Small intestine (tissue), 7 donors: ENCODE measurements around the gene HMGA1. TPM values are rescaled to one million over a fixed set of nuclear protein-coding genes. Genes with fewer than 3 reads are reported as not detected.
A peak's percentile ranks its signal among the peaks of the same experiment; 100 is the strongest.

Source experiments
- DNase-seq, 2 donors: peaks; one replicate each; pipeline versions ENCODE4 v3.0.0 to v3.0.0-alpha.2; 2013
- FAIRE-seq: peaks from 2 replicates; lab custom pipeline; 2012; peaks lifted over from hg19 to GRCh38; lab: Jason Lieb, UNC
- H3K27ac ChIP-seq, 3 donors: one replicate each; pipeline ENCODE4 v1.5.1; 2013; ENCODE audit warnings: low read length in 2 of 3, mild to moderate bottlenecking in 2 of 3, control low read depth in 1 of 3, inconsistent platforms in 1 of 3, low read depth in 1 of 3, moderate library complexity in 1 of 3
- H3K27me3 ChIP-seq, 3 donors: one replicate each; pipeline ENCODE4 v1.6.1; 2013; ENCODE audit warnings: low read length in 3 of 3, inconsistent platforms in 1 of 3; ENCODE audit not compliant: control insufficient read depth in 3 of 3, insufficient read depth in 3 of 3
- H3K36me3 ChIP-seq, 3 donors: one replicate each; pipeline ENCODE4 v1.6.1; 2013; ENCODE audit warnings: low read length in 3 of 3, inconsistent platforms in 1 of 3, low read depth in 1 of 3, mild to moderate bottlenecking in 1 of 3, moderate library complexity in 1 of 3; ENCODE audit not compliant: control insufficient read depth in 3 of 3, insufficient read depth in 2 of 3
- H3K4me1 ChIP-seq, 3 donors: one replicate each; pipeline ENCODE4 v1.6.1; 2013; ENCODE audit warnings: low read length in 2 of 3, inconsistent platforms in 1 of 3, low read depth in 1 of 3, mild to moderate bottlenecking in 1 of 3, moderate library complexity in 1 of 3; ENCODE audit not compliant: control insufficient read depth in 3 of 3, insufficient read depth in 2 of 3
- H3K4me3 ChIP-seq, 3 donors: one replicate each; pipeline ENCODE4 v1.5.1; 2013; ENCODE audit warnings: low read length in 3 of 3, control low read depth in 1 of 3, inconsistent platforms in 1 of 3, low read depth in 1 of 3, mild to moderate bottlenecking in 1 of 3, moderate library complexity in 1 of 3
- H3K9me3 ChIP-seq, 2 donors: one replicate each; pipeline ENCODE4 v1.6.1; 2013; ENCODE audit warnings: low read depth in 1 of 2, low read length in 1 of 2; ENCODE audit not compliant: control insufficient read depth in 2 of 2, insufficient read depth in 1 of 2
- WGBS, 3 donors: extraction: QIAGEN DNeasy Blood & Tissue Kit; methylation state at CpG; one replicate each; pipeline ENCODE4 v1.1.7; 2013; 5-methylcytosine and 5-hydroxymethylcytosine counted together
- polyA plus RNA-seq, 4 donors: library from polyadenylated mRNA; stranded (reverse) in 3 of 4; unstranded in 1 of 4; fragments of 200-250 nt in 3 of 4; fragments of 120-200 nt in 1 of 4; gene quantifications; one replicate each; pipeline versions ENCODE4 v1.2.1 to v1.2.3, GENCODE V29; 2013
- donor health status: healthy with polysubstance abuse.
- donor health status: control.
- donor health status: control.
- donor health status: Bipolar disorder and iron deficiency.
- donor health status: healthy.

HMGA1 gene
- polyA plus RNA-seq, 4 donors = 77.6 to 476 (median 170) TPM

GRCh38 chr6:34295721-34296120, 59.0 kb downstream of the HMGA1 start:
- H3K9me3 ChIP-seq = no peaks in the 10 kb centered on the region
- FAIRE-seq (no peak), DNase-seq (no peak)
- H3K4me3 ChIP-seq = no peak overlapping the region
- WGBS, 3 donors = 65 to 81% (median 79%) methylated on average over 3 of the region's 3 CpGs
- H3K36me3 ChIP-seq = peaks cover 0 to 20% (median 4%) of the 10 kb centered on the region in 3 donors
- no peaks in the 10 kb centered on the region for H3K4me1 ChIP-seq
- no peaks in the 10 kb centered on the region for H3K27me3 ChIP-seq
- peak overlapping the region in 1 of 3 donors; percentile 5 for H3K27ac ChIP-seq

Other genes with a start within 250 kb of the HMGA1 start
- under 1 TPM in 2 of 4 donors, not detected in 2; 0.07 to 0.09 TPM for gene GRM4, start 90.8 kb upstream of the HMGA1 start, polyA plus RNA-seq
- gene SMIM29, start 12.1 kb downstream of the HMGA1 start, polyA plus RNA-seq = 10 to 100 TPM in 3 of 4 donors, 1 to 10 TPM in 1; 9.3 to 27.3 (median 21.5) TPM
- 10 to 100 TPM in 2 of 4 donors, 1 to 10 TPM in 2; 6.5 to 13.4 (median 9.2) TPM for gene NUDT3, start 155.8 kb downstream of the HMGA1 start, polyA plus RNA-seq
- 1,000 to 10,000 TPM; 2,052 to 4,302 (median 2,586) TPM for gene RPS10, start 189.2 kb downstream of the HMGA1 start, polyA plus RNA-seq
- 1 to 10 TPM in 1 of 4 donors, under 1 TPM in 1, not detected in 2; 0.19 to 1.6 TPM for gene PACSIN1, start 229.2 kb downstream of the HMGA1 start, polyA plus RNA-seq